ENCODE measurements around the gene ZBTB8A. TPM values are rescaled to one million over a fixed set of nuclear protein-coding genes. Genes with fewer than 3 reads are reported as not detected.

The ZBTB8A gene
- total RNA-seq = under 1 TPM; 0.21 to 0.24 TPM

- Mint-ChIP-seq H3K27me3 (peaks cover 88% of the 10 kb centered on the region), H3K36me3 (peaks cover 1% of the 10 kb centered on the region), H3K4me3 (peak within 1 kb of the TSS; percentile 76), H3K27ac (no peak within 1 kb of the TSS), H3K4me1 (peaks cover 8% of the 10 kb centered on the region), H3K9me3 (no peaks in the 10 kb centered on the region)
- peak; percentile 14 for DNase-seq
Measured at GRCh38 chr1:32538887-32539583, at the start of gene ZBTB8A. Gene ZBTB8A, plus strand, starts transcription at chr1:32539427. Its CDS starts 53,505 bp downstream, at chr1:32592932.

DNA sequence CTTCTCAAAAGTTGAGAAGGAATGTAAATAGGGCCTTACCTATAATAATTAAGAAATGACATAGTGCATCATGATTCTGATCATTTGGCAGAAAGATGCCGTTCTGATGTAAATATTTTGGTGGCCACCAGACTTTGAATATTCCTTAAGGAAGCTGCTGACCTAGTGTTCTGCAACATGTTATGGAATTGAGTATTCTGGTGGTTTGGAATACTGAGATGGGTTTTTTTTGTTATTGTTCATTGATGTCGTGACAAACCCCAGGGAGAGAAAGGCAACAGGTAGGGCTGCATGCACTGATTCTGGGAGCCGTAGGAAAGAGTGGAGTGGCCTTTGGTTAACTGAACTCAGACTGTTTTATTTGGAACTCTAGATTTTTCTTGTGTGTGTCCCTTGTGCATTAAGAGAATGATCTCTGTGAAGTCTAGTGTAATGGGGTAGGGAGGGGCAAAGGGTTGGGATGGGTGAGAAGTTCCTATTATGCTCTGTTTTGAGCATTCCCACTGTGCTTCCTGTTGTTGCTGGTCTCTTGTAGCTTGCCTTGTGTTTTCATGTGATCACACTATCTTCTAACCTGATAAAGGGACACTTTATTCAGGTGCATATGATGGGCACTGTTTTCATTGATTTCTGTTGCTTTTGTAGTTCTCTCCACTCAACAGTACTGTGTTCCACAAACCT, 49.3 kb upstream of the ZBTB8A start:
- peaks cover 3% of the 10 kb centered on the region for H3K27me3 Mint-ChIP-seq
- no peaks in the 10 kb centered on the region for H3K9me3 Mint-ChIP-seq
- H3K4me3 Mint-ChIP-seq = no peak overlapping the region
- no peaks in the 10 kb centered on the region for H3K36me3 Mint-ChIP-seq
- no peaks in the 10 kb centered on the region for H3K4me1 Mint-ChIP-seq
- no peak for DNase-seq
- H3K27ac Mint-ChIP-seq = no peak overlapping the region

DNA sequence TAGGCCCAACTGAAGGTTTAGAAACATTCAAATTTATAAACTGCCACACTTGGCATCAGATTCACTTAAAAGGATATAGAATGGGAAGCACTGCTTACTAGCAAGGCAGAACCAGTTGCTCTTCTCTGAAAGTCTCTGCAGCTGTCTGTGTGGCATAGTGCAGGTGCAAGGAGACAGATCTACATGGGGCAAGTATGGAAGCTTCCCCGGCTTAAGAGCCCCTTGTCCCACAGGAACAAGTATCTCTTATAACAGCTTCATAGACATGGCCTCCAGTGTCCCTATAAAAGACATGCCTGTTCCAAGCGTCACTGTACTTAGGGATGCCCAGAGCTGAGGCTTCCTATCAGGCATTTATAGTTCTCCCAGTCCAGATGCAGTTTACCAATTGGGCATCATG, 47.8 kb upstream of the ZBTB8A start:
- DNase-seq = no peak
- no peak overlapping the region for H3K27ac Mint-ChIP-seq
- no peaks in the 10 kb centered on the region for H3K9me3 Mint-ChIP-seq
- H3K4me3 Mint-ChIP-seq = no peak overlapping the region
- no peaks in the 10 kb centered on the region for H3K4me1 Mint-ChIP-seq
- no peaks in the 10 kb centered on the region for H3K36me3 Mint-ChIP-seq
- peaks cover 6% of the 10 kb centered on the region for H3K27me3 Mint-ChIP-seq

GRCh38 chr1:32494196-32494595, 45.0 kb upstream of the ZBTB8A start:
- Mint-ChIP-seq H3K4me1 (no peaks in the 10 kb centered on the region), H3K27ac (no peak overlapping the region), H3K36me3 (no peaks in the 10 kb centered on the region), H3K9me3 (no peaks in the 10 kb centered on the region), H3K27me3 (peaks cover 22% of the 10 kb centered on the region), H3K4me3 (no peak overlapping the region)
- DNase-seq = no peak

DNA sequence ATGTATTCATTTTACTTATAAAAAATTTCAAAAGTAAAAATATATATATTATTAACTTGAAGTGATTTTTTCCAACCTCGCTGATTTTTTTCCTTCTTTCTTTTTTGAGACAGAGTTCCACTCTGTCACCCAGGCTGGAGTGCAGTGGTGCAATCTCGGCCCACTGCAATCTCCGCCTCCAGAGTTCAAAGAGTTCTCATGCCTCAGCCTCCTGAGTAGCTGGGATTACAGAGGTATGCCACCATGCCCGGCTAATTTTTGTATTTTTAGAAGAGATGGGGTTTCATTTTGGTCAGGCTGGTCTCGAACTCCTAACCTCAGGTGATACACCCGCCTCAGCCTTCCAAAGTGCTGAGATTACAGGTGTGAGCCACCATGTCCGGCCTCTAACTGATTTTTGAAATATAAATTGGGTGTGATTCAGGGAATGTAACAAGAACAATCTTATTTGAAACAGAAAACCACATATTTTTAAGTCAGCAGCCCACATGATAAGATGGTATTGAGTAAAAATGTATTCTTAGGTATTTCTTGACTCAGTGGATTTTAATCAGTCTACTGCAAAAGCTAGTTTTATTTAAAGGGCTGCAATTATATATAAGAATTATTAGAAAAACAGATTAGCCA, 44.4 kb upstream of the ZBTB8A start:
- Mint-ChIP-seq H3K27ac (no peak overlapping the region), H3K36me3 (no peaks in the 10 kb centered on the region), H3K4me3 (no peak overlapping the region), H3K27me3 (peaks cover 28% of the 10 kb centered on the region), H3K9me3 (no peaks in the 10 kb centered on the region), H3K4me1 (no peaks in the 10 kb centered on the region)
- DNase-seq = no peak

DNA sequence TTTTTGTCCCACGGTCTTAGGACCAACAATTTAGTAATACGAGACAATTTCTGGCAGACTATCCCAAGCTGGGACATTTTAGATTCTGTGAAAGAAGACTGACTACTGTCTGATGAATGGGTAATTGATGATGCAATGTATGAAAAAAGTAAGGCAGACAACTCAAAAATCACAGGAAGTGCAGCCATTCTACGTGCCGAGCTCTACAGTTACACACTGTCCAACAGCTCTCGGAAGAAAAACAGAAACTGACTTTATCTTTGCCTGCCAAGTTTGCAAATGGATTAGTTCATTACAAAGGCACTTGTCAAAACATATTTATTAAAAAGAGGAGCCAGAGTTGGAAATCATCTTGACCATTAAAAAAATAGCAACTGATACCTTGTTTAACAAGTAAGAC, 43.1 kb upstream of the ZBTB8A start:
- no peaks in the 10 kb centered on the region for H3K36me3 Mint-ChIP-seq
- DNase-seq = no peak
- H3K4me1 Mint-ChIP-seq = peaks cover 2% of the 10 kb centered on the region
- no peaks in the 10 kb centered on the region for H3K9me3 Mint-ChIP-seq
- H3K4me3 Mint-ChIP-seq = no peak overlapping the region
- H3K27ac Mint-ChIP-seq = no peak overlapping the region
- peaks cover 35% of the 10 kb centered on the region for H3K27me3 Mint-ChIP-seq

DNA sequence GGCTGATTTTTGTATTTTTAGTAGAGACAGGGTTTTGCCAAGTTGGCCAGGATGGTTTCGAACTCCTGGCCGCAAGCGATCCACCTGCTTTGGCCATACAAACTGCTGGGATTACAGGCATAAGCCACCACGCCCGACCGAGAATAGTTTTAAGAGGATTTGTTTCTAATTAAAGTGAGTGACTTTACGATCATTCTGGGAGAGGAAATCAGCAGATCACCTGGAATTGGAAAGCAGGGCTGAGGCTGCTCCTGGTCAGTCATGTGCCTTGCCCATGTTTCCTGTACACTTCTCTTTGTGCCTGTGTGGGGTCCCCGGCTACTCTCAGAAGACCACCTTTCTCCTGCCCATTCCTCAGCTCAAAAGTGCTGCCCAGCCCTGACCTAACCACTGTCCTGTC, 40.5 kb upstream of the ZBTB8A start:
- Mint-ChIP-seq H3K36me3 (no peaks in the 10 kb centered on the region), H3K9me3 (no peaks in the 10 kb centered on the region), H3K27me3 (peaks cover 48% of the 10 kb centered on the region), H3K27ac (no peak overlapping the region), H3K4me3 (no peak overlapping the region), H3K4me1 (peaks cover 2% of the 10 kb centered on the region)
- no peak for DNase-seq

- Mint-ChIP-seq H3K36me3 (no peaks in the 10 kb centered on the region), H3K4me1 (peaks cover 2% of the 10 kb centered on the region), H3K27me3 (peaks cover 63% of the 10 kb centered on the region), H3K4me3 (peak overlapping the region; percentile 83), H3K27ac (no peak overlapping the region), H3K9me3 (no peaks in the 10 kb centered on the region)
- DNase-seq = peak; percentile 31
Measured at GRCh38 chr1:32500387-32501209, 38.6 kb upstream of the ZBTB8A start.

DNA sequence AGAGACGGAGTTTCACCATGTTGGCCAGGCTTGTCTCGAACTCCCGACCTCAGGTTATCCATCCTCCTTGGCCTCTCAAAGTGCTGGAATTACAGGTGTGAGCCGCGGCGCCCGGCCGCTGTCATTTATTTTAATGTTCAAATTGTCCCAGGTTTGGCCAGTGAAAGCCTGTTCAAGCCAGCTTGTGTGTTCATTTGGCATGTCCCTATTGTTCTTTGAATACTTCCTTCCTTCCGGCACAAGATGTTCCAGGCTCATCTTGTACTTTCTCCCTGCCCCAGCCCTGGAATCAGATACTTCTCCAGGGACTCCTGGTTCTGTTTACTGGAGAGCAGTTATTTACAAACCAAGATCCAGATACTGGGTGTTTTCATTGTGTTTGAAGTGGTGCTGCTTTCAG, 37.4 kb upstream of the ZBTB8A start:
- peaks cover 2% of the 10 kb centered on the region for H3K4me1 Mint-ChIP-seq
- no peaks in the 10 kb centered on the region for H3K36me3 Mint-ChIP-seq
- no peak overlapping the region for H3K27ac Mint-ChIP-seq
- no peak for DNase-seq
- peaks cover 62% of the 10 kb centered on the region for H3K27me3 Mint-ChIP-seq
- H3K4me3 Mint-ChIP-seq = no peak overlapping the region
- H3K9me3 Mint-ChIP-seq = no peaks in the 10 kb centered on the region

DNA sequence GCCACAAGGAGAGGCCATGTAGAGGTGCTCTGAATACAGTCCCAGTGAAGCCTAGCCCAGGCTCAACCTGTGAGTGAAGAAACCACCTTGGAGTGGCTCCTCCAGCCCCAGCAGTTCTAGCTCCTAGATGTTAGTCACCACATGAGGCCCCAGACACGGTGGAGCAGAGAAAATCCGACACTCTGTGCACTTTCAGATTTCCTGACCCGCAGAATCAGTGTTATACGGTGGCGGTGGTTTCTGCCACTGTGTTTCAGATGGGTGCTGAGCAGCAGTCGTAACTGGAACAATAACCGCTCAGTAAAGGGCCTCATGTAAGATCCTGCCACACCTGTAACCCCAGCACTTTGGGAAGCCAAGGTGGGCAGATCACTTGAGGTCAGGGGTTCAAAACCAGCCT, 36.1 kb upstream of the ZBTB8A start:
- Mint-ChIP-seq H3K9me3 (no peaks in the 10 kb centered on the region), H3K36me3 (no peaks in the 10 kb centered on the region), H3K4me1 (peaks cover 2% of the 10 kb centered on the region), H3K4me3 (no peak overlapping the region), H3K27ac (no peak overlapping the region), H3K27me3 (peaks cover 53% of the 10 kb centered on the region)
- no peak for DNase-seq

DNA sequence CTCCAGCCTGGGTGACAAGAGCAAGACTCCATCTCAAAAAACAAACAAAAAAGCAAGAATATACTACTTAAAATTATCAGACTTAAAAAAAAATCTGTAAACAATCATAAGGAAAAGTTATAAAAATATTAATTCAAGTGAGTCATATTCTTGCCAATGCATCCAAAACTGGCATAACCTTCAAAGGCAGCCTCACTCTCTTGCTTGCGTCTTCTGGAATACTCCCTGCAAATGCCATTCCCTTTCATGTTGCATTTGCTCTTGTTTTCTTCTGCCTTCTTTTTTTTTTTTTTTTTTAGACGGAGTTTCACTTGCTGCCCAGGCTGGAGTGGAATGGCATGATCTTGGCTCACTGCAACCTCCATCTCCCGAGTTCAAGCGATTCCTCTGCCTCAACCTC, 32.2 kb upstream of the ZBTB8A start:
- Mint-ChIP-seq H3K36me3 (no peaks in the 10 kb centered on the region), H3K4me1 (no peaks in the 10 kb centered on the region), H3K27ac (no peak overlapping the region), H3K27me3 (peaks cover 23% of the 10 kb centered on the region), H3K4me3 (no peak overlapping the region), H3K9me3 (no peaks in the 10 kb centered on the region)
- DNase-seq = no peak

GRCh38 chr1:32508761-32509160, 30.5 kb upstream of the ZBTB8A start:
- Mint-ChIP-seq H3K9me3 (no peaks in the 10 kb centered on the region), H3K27me3 (peaks cover 26% of the 10 kb centered on the region), H3K36me3 (no peaks in the 10 kb centered on the region), H3K4me1 (no peaks in the 10 kb centered on the region), H3K27ac (no peak overlapping the region), H3K4me3 (no peak overlapping the region)
- DNase-seq = no peak

- H3K4me1 Mint-ChIP-seq = no peaks in the 10 kb centered on the region
- peaks cover 18% of the 10 kb centered on the region for H3K27me3 Mint-ChIP-seq
- no peak overlapping the region for H3K27ac Mint-ChIP-seq
- no peak overlapping the region for H3K4me3 Mint-ChIP-seq
- DNase-seq = no peak
- no peaks in the 10 kb centered on the region for H3K36me3 Mint-ChIP-seq
- H3K9me3 Mint-ChIP-seq = no peaks in the 10 kb centered on the region
Measured at GRCh38 chr1:32509939-32510338, 29.3 kb upstream of the ZBTB8A start.

DNA sequence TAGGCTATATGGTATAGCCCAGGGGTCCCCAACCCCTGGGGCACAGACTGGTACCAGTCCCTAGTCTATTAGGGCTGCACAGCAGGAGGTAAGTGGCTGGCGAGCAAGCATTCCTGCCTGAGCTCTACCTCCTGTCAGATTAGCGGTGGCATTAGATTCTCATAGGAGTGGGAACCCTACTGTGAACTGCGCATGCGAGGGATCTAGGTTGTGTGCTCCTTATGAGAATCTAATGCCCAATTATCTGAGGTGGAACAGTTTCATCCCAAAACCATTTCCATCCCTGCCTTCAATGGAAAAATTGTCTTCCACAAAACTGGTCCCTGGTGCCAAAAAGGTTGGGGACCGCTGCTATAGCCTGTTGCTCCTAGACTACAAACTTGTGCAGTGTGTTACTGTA, 22.8 kb upstream of the ZBTB8A start:
- no peaks in the 10 kb centered on the region for H3K36me3 Mint-ChIP-seq
- no peak overlapping the region for H3K27ac Mint-ChIP-seq
- no peaks in the 10 kb centered on the region for H3K9me3 Mint-ChIP-seq
- peaks cover 3% of the 10 kb centered on the region for H3K4me1 Mint-ChIP-seq
- H3K4me3 Mint-ChIP-seq = no peak overlapping the region
- H3K27me3 Mint-ChIP-seq = peaks cover 9% of the 10 kb centered on the region
- no peak for DNase-seq

- Mint-ChIP-seq H3K4me1 (peaks cover 5% of the 10 kb centered on the region), H3K9me3 (no peaks in the 10 kb centered on the region), H3K4me3 (no peak overlapping the region), H3K36me3 (no peaks in the 10 kb centered on the region), H3K27ac (no peak overlapping the region), H3K27me3 (peaks cover 12% of the 10 kb centered on the region)
- no peak for DNase-seq
Measured at GRCh38 chr1:32518976-32519375, 20.3 kb upstream of the ZBTB8A start.
